Adrenal gland (tissue), 5 donors: ENCODE results near the gene EXTL1.

Experiments used
- POLR2A ChIP-seq, 2 donors: fragments of 450-650 bp; IDR thresholded peaks; one replicate each; pipeline ENCODE4 v1.6.1; 2017; ENCODE audit warnings: antibody characterized with exemption in 2 of 2, mild to moderate bottlenecking in 2 of 2, moderate library complexity in 1 of 2
- TF ChIP-seq, protein P1 (sequence below), 6 experiments: fragments of 450-650 bp in 4 of 6; fragments of 200-600 bp in 2 of 6; sonication (generic) in 1 of 6; IDR thresholded peaks; 1 replicate in 5 of 6; 2 replicates in 1 of 6; pipeline versions ENCODE4 v1.5.1 to v1.8.0; 2016 to 2021; ENCODE audit warnings: antibody characterized with exemption in 6 of 6, mild to moderate bottlenecking in 2 of 6, moderate library complexity in 1 of 6
- donor health status: DM: no; HTN: no; CAD: no.

DNA sequence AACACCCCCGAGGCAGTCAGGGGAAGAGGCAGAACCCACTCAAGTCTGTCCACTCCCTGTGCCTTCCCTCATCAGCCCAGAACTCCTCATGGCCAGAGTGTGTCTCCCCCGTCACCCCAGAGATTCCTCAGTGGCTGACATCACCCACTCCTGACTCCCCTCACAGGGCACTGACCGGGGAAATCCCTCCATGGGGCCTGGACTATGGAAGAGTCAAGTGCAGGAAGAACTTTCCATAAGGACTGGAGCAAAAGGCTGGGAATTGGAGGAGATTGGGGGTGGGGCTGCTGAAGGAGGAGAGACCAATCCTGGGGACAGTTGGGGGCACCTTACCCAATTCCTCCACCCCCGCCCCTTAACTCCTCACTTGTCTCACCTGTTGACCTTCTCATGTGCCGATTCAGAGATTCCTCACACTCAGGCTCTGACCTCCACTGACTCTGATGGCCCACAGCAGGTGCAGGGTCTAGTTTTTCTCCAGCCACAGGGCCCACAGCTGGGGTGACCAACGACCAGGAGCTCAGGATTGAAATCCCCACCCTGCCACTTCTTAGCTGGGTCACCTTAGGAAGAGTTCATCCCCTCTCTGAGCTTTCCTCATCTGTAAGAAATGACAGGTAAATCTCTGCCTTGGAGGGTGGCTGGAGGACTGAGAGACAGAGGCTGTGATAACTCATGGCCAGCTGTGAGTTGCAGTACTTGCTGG is 481 bp upstream of the EXTL1 start:
- TF ChIP-seq, protein P1, sequence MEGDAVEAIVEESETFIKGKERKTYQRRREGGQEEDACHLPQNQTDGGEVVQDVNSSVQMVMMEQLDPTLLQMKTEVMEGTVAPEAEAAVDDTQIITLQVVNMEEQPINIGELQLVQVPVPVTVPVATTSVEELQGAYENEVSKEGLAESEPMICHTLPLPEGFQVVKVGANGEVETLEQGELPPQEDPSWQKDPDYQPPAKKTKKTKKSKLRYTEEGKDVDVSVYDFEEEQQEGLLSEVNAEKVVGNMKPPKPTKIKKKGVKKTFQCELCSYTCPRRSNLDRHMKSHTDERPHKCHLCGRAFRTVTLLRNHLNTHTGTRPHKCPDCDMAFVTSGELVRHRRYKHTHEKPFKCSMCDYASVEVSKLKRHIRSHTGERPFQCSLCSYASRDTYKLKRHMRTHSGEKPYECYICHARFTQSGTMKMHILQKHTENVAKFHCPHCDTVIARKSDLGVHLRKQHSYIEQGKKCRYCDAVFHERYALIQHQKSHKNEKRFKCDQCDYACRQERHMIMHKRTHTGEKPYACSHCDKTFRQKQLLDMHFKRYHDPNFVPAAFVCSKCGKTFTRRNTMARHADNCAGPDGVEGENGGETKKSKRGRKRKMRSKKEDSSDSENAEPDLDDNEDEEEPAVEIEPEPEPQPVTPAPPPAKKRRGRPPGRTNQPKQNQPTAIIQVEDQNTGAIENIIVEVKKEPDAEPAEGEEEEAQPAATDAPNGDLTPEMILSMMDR (IDR thresholded peaks at IDR 0.05) = no peak
- TF ChIP-seq POLR2A (IDR thresholded peaks at IDR 0.05) = no peak
